Renal cortex interstitium (tissue), 11 donors: ENCODE data around the gene RPS6KA6. TPM values are rescaled to one million over a fixed set of nuclear protein-coding genes. Genes with fewer than 3 reads are reported as not detected.

Experiments used
- DNase-seq, 11 donors: peaks; one replicate each; pipeline ENCODE4 v3.0.0-alpha.2; 2013; ENCODE audit warnings: low read depth in 9 of 11, low spot score in 4 of 11; ENCODE audit errors: extremely low read depth in 1 of 11
- polyA plus RNA-seq, 3 donors: library from polyadenylated mRNA; unstranded; fragments of 120-200 nt; gene quantifications; one replicate each; pipeline ENCODE4 v1.2.1, GENCODE V29; 2013; ENCODE audit not compliant: insufficient read length in 3 of 3

Gene RPS6KA6
- polyA plus RNA-seq, 3 donors = 17.1 to 19.8 (median 18.9) TPM

DNA sequence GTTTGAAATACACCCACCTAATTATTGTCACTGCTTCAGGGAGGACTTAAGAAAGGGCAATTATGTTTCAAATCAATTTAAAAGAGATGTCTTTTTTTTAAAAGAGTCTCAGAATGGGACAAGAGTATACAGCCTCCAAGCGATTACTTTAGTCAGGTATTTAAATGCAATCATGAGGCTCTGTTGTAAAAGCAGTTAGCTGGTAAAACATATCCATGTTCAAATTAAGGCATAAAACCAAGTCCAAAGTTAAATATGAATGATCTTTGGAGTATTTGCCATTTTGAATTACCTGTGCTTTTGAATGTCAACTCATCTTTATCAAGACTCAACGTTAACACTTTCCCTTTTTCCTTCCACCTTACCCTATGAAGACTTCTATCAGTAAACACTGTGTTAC is 13.7 kb downstream of the RPS6KA6 start:
- no peak for DNase-seq

DNA sequence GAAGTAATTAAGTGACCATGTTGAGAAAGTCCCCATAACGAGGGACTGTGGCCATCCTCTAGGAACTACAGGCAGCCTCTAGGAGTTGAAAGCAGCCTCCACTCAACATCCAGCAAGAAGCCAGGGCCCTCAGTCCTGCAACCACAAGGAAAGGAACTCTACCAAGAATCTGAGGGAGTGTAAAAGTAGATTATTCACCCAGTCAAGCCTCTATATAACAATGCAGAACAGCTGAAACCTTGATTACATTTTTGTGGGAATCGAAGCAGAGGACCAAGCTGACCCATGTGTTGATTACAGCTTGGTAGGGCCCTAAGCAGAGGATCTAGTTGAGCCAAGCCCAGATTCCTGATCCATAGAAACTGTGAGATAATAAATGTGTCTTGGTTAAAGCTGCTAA is 17.1 kb downstream of the RPS6KA6 start:
- no peak for DNase-seq

GRCh38 chrX:84168574-84168973 is 19.4 kb downstream of the RPS6KA6 start:
- no peak for DNase-seq

GRCh38 chrX:84168095-84168494 is 19.9 kb downstream of the RPS6KA6 start:
- no peak for DNase-seq

GRCh38 chrX:84165711-84166110 is 22.3 kb downstream of the RPS6KA6 start:
- no peak for DNase-seq

DNA sequence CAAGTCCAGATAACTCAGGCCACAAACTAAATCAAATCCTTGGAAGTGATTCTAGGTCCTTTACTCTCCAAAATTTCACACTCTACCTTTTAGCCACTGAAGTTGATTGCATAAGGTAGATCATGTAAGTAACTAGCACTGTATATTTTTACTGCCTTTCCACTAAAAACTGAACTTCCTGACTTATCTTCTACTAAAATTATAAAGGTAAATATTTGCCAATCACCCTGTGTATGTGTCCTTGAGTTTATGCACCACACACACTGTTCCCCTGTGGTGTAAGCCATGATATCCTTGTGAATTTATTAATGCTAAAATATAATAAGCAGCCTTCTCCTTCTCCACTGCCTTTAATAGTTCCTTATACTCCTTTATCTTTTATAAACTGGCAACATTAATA is 25.6 kb downstream of the RPS6KA6 start:
- DNase-seq = no peak

DNA sequence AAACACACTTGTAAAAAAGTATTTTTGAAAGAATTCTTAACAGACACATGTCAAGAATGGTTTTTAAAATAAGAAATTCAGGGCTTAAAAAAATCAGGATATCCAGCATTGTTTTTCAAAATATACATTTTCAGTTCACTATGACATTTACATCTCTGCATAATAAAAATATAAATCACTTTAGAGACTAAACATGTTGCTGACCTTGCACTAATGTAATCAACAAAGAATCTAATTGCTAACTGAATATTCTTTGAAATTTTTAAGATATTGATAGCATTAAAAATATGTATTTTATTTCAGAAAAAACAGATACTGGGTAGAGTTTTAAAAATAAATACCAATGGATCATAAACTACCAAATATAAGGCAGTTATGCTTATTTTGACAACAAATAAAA is 26.4 kb downstream of the RPS6KA6 start:
- no peak for DNase-seq

- no peak for DNase-seq
Observed at GRCh38 chrX:84160736-84161135, 27.3 kb downstream of the RPS6KA6 start.

GRCh38 chrX:84156821-84157220 is 31.2 kb downstream of the RPS6KA6 start:
- no peak for DNase-seq

DNA sequence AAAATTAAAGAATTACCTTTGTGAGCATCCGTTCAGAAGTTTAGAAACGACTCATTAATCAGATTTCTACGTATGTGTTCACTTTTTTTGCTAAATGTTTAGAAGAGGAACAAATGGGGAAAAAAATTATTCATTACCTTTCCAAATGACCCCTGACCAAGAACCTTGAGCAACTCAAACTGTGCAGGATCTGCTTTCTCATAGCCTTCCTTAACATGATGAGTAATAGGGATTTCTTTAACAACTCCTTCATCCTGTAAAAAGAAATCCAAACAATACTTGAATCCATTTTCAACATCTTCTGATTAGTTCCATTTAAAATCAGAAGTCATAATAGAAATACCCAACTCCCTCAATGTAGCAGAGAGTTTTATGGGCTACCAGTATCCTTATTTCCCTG is 32.1 kb downstream of the RPS6KA6 start:
- no peak for DNase-seq

DNA sequence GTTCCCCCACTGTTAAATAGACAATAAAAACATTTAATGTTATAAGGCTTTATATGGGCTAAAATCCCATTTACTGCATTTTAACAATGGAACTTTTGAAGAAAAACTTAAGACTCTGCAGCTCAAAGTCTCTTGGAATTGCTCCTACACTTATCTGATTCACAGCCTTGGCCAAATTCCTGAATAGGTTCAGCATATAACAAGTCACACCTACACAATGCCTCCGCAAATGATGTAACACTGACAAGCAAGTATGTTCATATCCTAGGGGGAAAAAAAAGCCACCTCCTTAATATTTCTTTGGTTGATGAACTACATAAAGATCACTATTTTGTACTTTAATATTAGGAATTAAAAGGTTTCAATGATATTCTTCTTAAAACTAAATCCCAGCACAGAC is 34.5 kb downstream of the RPS6KA6 start:
- DNase-seq = no peak

DNA sequence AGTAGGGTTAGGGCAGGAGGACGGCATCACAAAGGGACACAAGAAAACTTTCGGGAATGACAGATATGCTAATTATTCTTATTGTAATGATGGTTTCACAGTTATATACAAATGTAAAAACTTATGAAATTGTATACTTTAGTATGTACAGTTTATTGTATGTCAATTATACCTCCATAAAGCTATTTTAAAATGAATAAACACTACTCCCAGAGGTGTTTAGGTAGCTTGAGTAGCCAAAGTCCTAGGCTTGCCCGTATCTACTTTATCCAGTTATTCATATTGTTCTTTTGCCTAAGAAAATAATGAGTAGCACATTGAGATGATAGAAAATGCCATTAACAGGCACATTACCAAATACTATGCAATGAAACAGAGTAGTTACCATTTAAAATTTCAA is 43.0 kb downstream of the RPS6KA6 start:
- DNase-seq = no peak

DNA sequence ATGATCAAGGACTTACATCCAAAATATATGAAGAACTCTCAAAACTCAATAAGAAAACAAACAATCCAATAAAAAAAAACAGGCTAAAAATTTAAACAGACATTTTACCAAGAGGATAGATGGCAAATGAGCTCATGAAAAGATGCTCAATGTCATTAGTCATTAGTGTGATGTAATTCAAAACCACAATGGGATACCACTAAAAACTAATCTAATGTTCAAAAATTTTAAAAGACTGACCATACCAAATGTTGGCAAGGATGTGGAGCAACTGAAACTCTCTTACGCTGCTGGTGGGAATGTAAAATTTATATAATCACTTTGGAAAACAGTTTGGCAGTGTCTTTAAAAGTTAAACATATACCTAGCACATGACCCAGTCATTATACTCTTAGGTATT is 43.7 kb downstream of the RPS6KA6 start:
- DNase-seq = no peak

DNA sequence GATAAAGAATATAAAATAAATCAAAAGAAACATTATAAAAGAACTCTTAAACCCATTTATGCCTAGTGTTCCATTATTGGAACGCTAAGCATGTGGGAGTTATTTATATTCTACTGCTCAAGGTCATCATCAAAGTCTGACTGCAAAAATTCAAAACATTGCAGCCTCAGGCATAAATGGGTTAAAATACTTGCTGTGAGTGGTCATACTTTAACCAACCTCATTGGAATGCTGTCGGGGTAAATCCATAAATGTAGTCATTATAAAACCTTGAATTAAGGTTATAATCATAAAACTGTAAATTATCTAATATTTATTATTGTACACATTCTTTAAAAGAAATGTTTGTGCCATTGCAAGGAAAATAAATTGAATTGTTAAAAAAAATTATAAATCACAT is 55.0 kb downstream of the RPS6KA6 start:
- DNase-seq = no peak

- no peak for DNase-seq
Observed at GRCh38 chrX:84123585-84123984, 64.4 kb downstream of the RPS6KA6 start.

- DNase-seq = peak in 2 of 11 donors; percentile 2 to 3
Observed at GRCh38 chrX:84118769-84119168, 69.2 kb downstream of the RPS6KA6 start.

GRCh38 chrX:84118315-84118714 is 69.7 kb downstream of the RPS6KA6 start:
- DNase-seq = no peak

GRCh38 chrX:84108584-84108983 is 79.4 kb downstream of the RPS6KA6 start:
- DNase-seq = no peak

DNA sequence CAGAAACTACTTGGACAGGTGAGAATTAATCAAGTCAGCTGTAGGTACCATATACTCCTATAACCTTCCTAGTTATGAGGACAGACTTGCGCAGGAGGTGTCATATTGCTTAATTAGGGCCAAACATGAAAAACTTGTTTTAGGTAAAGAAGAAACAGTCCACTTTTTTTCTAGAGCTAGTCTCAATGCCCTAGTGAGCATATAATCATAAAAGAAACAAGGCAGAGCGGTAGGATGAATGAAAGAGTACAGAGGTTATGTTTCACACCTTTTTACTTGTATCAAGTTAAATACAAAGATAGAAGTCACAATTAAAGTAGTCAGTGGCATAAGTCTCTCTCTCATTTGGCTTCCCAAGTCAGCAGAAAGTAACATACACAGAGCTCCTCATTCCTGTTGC is 88.9 kb downstream of the RPS6KA6 start:
- DNase-seq = no peak

DNA sequence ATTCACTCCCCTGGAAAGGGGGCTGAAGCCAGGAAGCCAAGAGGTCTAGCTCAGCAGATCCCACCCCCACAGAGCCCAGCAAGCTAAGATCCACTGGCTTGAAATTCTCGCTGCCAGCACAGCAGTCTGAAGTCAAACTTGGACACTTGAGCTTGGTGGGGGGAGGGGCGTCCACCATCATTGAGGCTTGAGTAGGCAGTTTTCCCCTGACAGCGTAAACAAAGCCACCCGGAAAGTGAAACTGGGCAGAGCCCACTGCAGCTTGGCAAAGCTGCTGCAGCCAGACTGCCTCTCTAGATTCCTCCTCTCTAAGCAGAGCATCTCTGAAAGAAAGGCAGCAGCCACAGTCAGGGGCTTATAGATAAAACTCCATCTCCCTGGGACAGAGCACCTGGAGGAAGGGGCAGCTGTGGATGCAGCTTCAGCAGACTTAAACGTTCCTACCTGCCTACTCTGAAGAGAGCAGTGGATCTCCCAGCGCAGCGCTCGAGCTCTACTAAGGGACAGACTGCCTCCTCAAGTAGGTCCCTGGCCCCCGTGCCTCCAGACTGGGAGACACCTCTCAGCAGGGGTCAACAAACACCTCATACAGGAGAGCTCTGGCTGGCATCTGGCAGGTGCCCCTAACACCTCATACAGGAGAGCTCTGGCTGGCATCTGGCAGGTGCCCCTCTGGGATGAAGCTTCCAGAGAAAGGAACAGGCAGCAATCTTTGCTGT is 108.4 kb downstream of the RPS6KA6 start:
- DNase-seq = peak in 7 of 11 donors; percentile 1 to 24 (median 8)

DNA sequence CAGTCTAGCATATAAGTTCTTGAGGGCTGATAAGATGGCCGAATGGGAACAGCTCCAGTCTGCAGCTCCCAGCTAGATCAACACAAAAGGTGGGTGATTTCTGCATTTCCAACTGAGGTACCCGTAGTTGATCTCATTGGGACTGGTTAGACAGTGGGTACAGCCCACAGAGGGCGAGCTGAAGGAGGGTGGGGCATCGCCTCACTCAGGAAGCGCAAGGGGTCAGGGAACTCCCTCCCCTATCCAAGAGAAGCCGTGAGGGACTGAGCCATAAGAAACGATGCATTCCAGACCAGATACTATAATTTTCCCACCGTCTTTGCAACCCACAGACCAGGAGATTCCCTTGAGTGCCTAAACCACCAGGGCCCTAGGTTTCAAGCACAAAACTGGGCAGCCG is 109.0 kb downstream of the RPS6KA6 start:
- no peak for DNase-seq
